ENCODE measurements around the gene PPP6R1. TPM values are rescaled to one million over a fixed set of nuclear protein-coding genes. Genes with fewer than 3 reads are reported as not detected.

Gene PPP6R1
- polyA plus RNA-seq, 3 donors: 16.9 to 91.3 (median 22.0) TPM

- Mint-ChIP-seq H3K4me1 (peaks cover 13% of the 10 kb centered on the region), H3K27ac (no peak overlapping the region), H3K27me3 (ENCODE audit: low read depth in 3 of 3) (peaks cover 0 to 11% (median 4%) of the 10 kb centered on the region in 3 donors), H3K4me3 (no peak overlapping the region), H3K36me3 (no peaks in the 10 kb centered on the region), H3K9me3 (peaks cover 0 to 2% (median 0%) of the 10 kb centered on the region in 7 donors)
- Histone ChIP-seq H3K4me3 (replicated peaks in 1 of 3; ENCODE audit: low read depth in 2 of 3, low read length in 3 of 3) (no peak overlapping the region), H3K79me2 (ENCODE audit: insufficient read depth, low read length) (no peaks in the 10 kb centered on the region), H3K4me1 (ENCODE audit: control insufficient read depth in 1 of 2, insufficient read depth in 2 of 2, low read length in 2 of 2) (peaks cover 10 to 12% of the 10 kb centered on the region in 2 donors), H3K27ac (ENCODE audit: low read depth in 1 of 2, low read length in 2 of 2) (no peak overlapping the region), H3K9ac (ENCODE audit: insufficient read depth, low read length, poor library complexity, severe bottlenecking) (no peak overlapping the region), H3K4me2 (replicated peaks; ENCODE audit: extremely low read depth, low read length, poor library complexity, severe bottlenecking) (no peak overlapping the region), H3K27me3 (ENCODE audit: control insufficient read depth in 2 of 2, insufficient read depth in 2 of 2, low read length in 2 of 2) (no peaks in the 10 kb centered on the region), H3K9me3 (replicated peaks in 1 of 2; ENCODE audit: control insufficient read depth in 1 of 2, insufficient read depth in 1 of 2, low read length in 2 of 2) (no peaks in the 10 kb centered on the region), H4K20me1 (ENCODE audit: insufficient read depth, low read length) (no peaks in the 10 kb centered on the region), H2AFZ (ENCODE audit: insufficient read depth, low read depth, low read length, poor library complexity, severe bottlenecking) (no peak overlapping the region), H3K36me3 (replicated peaks in 1 of 2; ENCODE audit: control insufficient read depth in 1 of 2, insufficient read depth in 2 of 2, low read length in 2 of 2) (no peaks in the 10 kb centered on the region)
- TF ChIP-seq, protein P1, sequence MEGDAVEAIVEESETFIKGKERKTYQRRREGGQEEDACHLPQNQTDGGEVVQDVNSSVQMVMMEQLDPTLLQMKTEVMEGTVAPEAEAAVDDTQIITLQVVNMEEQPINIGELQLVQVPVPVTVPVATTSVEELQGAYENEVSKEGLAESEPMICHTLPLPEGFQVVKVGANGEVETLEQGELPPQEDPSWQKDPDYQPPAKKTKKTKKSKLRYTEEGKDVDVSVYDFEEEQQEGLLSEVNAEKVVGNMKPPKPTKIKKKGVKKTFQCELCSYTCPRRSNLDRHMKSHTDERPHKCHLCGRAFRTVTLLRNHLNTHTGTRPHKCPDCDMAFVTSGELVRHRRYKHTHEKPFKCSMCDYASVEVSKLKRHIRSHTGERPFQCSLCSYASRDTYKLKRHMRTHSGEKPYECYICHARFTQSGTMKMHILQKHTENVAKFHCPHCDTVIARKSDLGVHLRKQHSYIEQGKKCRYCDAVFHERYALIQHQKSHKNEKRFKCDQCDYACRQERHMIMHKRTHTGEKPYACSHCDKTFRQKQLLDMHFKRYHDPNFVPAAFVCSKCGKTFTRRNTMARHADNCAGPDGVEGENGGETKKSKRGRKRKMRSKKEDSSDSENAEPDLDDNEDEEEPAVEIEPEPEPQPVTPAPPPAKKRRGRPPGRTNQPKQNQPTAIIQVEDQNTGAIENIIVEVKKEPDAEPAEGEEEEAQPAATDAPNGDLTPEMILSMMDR (IDR thresholded peaks at IDR 0.05): no peak
- over 99% methylated on average over 11 of the region's 11 CpGs for WGBS (ENCODE audit: insufficient coverage)
- intact Hi-C loops (cut with micrococcal nuclease): loop anchor here (5.0 kb wide), 3 partner anchors 34 to 84 kb away; partner anchors contain the start of genes KMT5C (in 2 of the 2), RPL28 (in 1 of the 2) and TMEM238 (in 1 of the 2)
- DNase-seq: no peak
Observed at GRCh38 chr19:55303477-55303876, 44.7 kb upstream of the PPP6R1 start.

DNA sequence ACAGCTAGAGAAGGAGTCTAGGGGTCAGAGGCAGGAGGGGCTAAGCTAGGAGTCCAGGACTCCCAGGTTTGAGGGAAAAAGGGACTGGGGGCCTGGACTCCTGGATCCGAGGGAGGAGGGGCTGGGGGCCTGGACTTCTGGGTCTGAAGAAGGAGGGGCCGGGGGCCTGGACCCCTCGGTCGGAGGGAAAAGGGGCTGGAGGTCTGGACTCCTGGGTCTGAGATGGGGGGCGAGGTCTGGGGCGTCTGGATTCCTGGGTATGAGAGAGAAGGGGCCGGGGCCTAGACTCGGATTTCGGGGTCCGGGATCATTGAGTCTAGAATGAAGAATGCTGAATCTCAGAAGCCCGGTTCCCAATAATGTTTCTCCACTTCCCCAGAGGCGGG is 43.5 kb upstream of the PPP6R1 start:
- 64% methylated on average over 8 of the region's 12 CpGs for WGBS (ENCODE audit: insufficient coverage)
- no peaks in the 10 kb centered on the region for H3K36me3 ChIP-seq (replicated peaks in 1 of 2; ENCODE audit: control insufficient read depth in 1 of 2, insufficient read depth in 2 of 2, low read length in 2 of 2)
- peaks cover 0 to 13% (median 3%) of the 10 kb centered on the region in 3 donors for H3K27me3 Mint-ChIP-seq (ENCODE audit: low read depth in 3 of 3)
- H3K4me1 ChIP-seq (ENCODE audit: control insufficient read depth in 1 of 2, insufficient read depth in 2 of 2, low read length in 2 of 2): peaks cover 10 to 12% of the 10 kb centered on the region in 2 donors
- peak overlapping the region; percentile 93 for H2AFZ ChIP-seq (ENCODE audit: insufficient read depth, low read depth, low read length, poor library complexity, severe bottlenecking)
- H3K4me1 Mint-ChIP-seq: peaks cover 13% of the 10 kb centered on the region
- H3K27ac ChIP-seq (ENCODE audit: low read depth in 1 of 2, low read length in 2 of 2): no peak overlapping the region
- no peaks in the 10 kb centered on the region for H3K27me3 ChIP-seq (ENCODE audit: control insufficient read depth in 2 of 2, insufficient read depth in 2 of 2, low read length in 2 of 2)
- no peak for DNase-seq
- H3K79me2 ChIP-seq (ENCODE audit: insufficient read depth, low read length): no peaks in the 10 kb centered on the region
- H3K9ac ChIP-seq (ENCODE audit: insufficient read depth, low read length, poor library complexity, severe bottlenecking): no peak overlapping the region
- H3K4me3 ChIP-seq (replicated peaks in 1 of 3; ENCODE audit: low read depth in 2 of 3, low read length in 3 of 3): peak overlapping the region in 1 of 3 experiments; percentile 65
- H3K9me3 ChIP-seq (replicated peaks in 1 of 2; ENCODE audit: control insufficient read depth in 1 of 2, insufficient read depth in 1 of 2, low read length in 2 of 2): no peaks in the 10 kb centered on the region
- peaks cover 0 to 2% (median 0%) of the 10 kb centered on the region in 7 donors for H3K9me3 Mint-ChIP-seq
- peak overlapping the region in 1 of 7 donors; percentile 25 for H3K27ac Mint-ChIP-seq
- H3K4me3 Mint-ChIP-seq: no peak overlapping the region
- peak overlapping the region; percentile 74 for H3K4me2 ChIP-seq (replicated peaks; ENCODE audit: extremely low read depth, low read length, poor library complexity, severe bottlenecking)
- TF ChIP-seq, protein P1 (IDR thresholded peaks at IDR 0.05): no peak
- H4K20me1 ChIP-seq (ENCODE audit: insufficient read depth, low read length): no peaks in the 10 kb centered on the region
- no peaks in the 10 kb centered on the region for H3K36me3 Mint-ChIP-seq
- intact Hi-C loops (cut with micrococcal nuclease): loop anchor here (5.0 kb wide), 3 partner anchors 35 to 85 kb away; partner anchors contain the start of genes KMT5C (in 2 of the 2), RPL28 (in 1 of the 2) and TMEM238 (in 1 of the 2)

Data from CD14-positive monocyte (primary cell).